ENCODE measurements around the gene MAML2. TPM values are rescaled to one million over a fixed set of nuclear protein-coding genes. Genes with fewer than 3 reads are reported as not detected.

Gene MAML2
- total and polyA plus RNA-seq, 2 experiments from 2014 or later: 1.1 to 8.2 TPM

- no peak overlapping the region for H3K4me3 ChIP-seq
- peak overlapping the region; percentile 42 for H3K27ac ChIP-seq
- H3K27me3 ChIP-seq: no peaks in the 10 kb centered on the region
- no peaks in the 10 kb centered on the region for H3K9me3 ChIP-seq (ENCODE audit: low read depth)
- peaks cover 41% of the 10 kb centered on the region for H3K4me1 ChIP-seq (ENCODE audit: low read depth)
- DNase-seq (ENCODE audit: low read depth in 1 of 2, low spot score in 1 of 2): no peak
- no peak for TF ChIP-seq CTCF (IDR thresholded peaks at IDR 0.05; ENCODE audit: low read depth, low read length)
- H3K36me3 ChIP-seq: no peaks in the 10 kb centered on the region
Observed at GRCh38 chr11:96332126-96332771, 10.7 kb downstream of the MAML2 start.

GRCh38 chr11:96331699-96332116 is 11.3 kb downstream of the MAML2 start:
- peaks cover 35% of the 10 kb centered on the region for H3K4me1 ChIP-seq (ENCODE audit: low read depth)

GRCh38 chr11:96330511-96330859 is 12.5 kb downstream of the MAML2 start:
- Histone ChIP-seq H3K9me3 (ENCODE audit: low read depth) (no peaks in the 10 kb centered on the region), H3K4me3 (no peak overlapping the region), H3K27me3 (no peaks in the 10 kb centered on the region), H3K27ac (no peak overlapping the region), H3K4me1 (ENCODE audit: low read depth) (peaks cover 28% of the 10 kb centered on the region), H3K36me3 (no peaks in the 10 kb centered on the region)
- DNase-seq (ENCODE audit: low read depth in 1 of 2, low spot score in 1 of 2): no peak
- TF ChIP-seq CTCF (IDR thresholded peaks at IDR 0.05; ENCODE audit: low read depth, low read length): no peak

More at GRCh38 chr11:96331699-96332116, 11.3 kb downstream of the MAML2 start:
- DNase-seq (ENCODE audit: low read depth in 1 of 2, low spot score in 1 of 2): no peak
- H3K36me3 ChIP-seq: no peaks in the 10 kb centered on the region
- peak overlapping the region; percentile 42 for H3K27ac ChIP-seq
- H3K27me3 ChIP-seq: no peaks in the 10 kb centered on the region
- no peaks in the 10 kb centered on the region for H3K9me3 ChIP-seq (ENCODE audit: low read depth)
- no peak for TF ChIP-seq CTCF (IDR thresholded peaks at IDR 0.05; ENCODE audit: low read depth, low read length)
- no peak overlapping the region for H3K4me3 ChIP-seq

GRCh38 chr11:96329855-96330510 is 13.0 kb downstream of the MAML2 start:
- no peak for TF ChIP-seq CTCF (IDR thresholded peaks at IDR 0.05; ENCODE audit: low read depth, low read length)
- Histone ChIP-seq H3K36me3 (no peaks in the 10 kb centered on the region), H3K4me3 (no peak overlapping the region), H3K27ac (no peak overlapping the region), H3K27me3 (no peaks in the 10 kb centered on the region), H3K9me3 (ENCODE audit: low read depth) (no peaks in the 10 kb centered on the region), H3K4me1 (ENCODE audit: low read depth) (peaks cover 25% of the 10 kb centered on the region)
- no peak for DNase-seq (ENCODE audit: low read depth in 1 of 2, low spot score in 1 of 2)

- TF ChIP-seq CTCF (IDR thresholded peaks at IDR 0.05; ENCODE audit: low read depth, low read length): no peak
- H3K36me3 ChIP-seq: no peaks in the 10 kb centered on the region
- no peak for DNase-seq (ENCODE audit: low read depth in 1 of 2, low spot score in 1 of 2)
- peaks cover 25% of the 10 kb centered on the region for H3K4me1 ChIP-seq (ENCODE audit: low read depth)
- H3K4me3 ChIP-seq: no peak overlapping the region
- no peaks in the 10 kb centered on the region for H3K27me3 ChIP-seq
- no peak overlapping the region for H3K27ac ChIP-seq
- no peaks in the 10 kb centered on the region for H3K9me3 ChIP-seq (ENCODE audit: low read depth)
Observed at GRCh38 chr11:96329419-96329818, 13.6 kb downstream of the MAML2 start.
